ENCODE results near the gene CDS2.

CDS2 gene

DNA sequence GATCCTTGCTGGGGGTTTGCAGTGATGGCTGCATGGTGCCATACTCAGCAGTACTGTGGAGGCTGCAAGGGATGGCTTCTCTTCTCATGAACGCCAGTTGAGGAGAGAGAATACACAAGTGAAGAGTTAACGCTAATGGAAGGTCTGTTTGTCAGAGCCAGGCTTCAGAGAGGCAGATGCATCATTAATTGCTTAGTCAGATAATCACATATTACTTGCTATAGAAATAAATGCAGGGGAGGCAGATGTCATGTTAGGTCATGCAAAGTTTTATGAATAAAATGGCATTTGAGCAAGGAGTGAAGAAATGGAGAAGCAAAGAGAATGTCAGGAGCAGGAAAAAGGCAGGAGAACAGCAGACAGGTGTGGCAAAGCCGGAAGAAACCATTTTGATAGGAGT lies 51.2 kb downstream of the CDS2 start:
- no peak overlapping the region for H3K9ac ChIP-seq (ENCODE audit: low read length)
- H3K27me3 ChIP-seq (ENCODE audit: control insufficient read depth, insufficient read depth, low read length): no peaks in the 10 kb centered on the region
- no peak overlapping the region for H3K27ac ChIP-seq (ENCODE audit: low read depth, low read length)
- H3K4me3 ChIP-seq (ENCODE audit: low read length): no peak overlapping the region
- no peaks in the 10 kb centered on the region for H3K4me1 ChIP-seq (ENCODE audit: control insufficient read depth, insufficient read depth, low read length)
- peaks cover 13% of the 10 kb centered on the region for H3K36me3 ChIP-seq (ENCODE audit: control insufficient read depth, insufficient read depth, low read length)

DNA sequence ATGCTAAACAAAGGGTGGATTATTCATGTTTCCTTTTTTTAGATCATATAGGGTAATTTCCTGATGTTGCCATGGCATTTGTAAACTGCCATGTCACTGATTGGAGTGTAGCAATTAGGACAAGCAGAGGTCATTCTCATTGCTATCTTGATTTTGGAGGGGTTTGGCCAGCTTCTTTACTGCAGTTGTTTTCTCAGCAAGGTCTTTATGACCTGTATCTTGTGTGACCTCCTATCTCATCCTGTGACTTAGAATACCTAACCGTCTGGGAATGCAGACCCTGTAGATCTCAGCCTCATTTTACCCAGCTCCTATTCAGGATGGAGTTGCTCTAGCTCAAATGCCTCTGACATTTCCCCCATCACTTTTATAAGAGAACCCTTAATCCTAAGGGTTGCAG lies 53.6 kb downstream of the CDS2 start:
- peaks cover 8% of the 10 kb centered on the region for H3K36me3 ChIP-seq (ENCODE audit: control insufficient read depth, insufficient read depth, low read length)

DNA sequence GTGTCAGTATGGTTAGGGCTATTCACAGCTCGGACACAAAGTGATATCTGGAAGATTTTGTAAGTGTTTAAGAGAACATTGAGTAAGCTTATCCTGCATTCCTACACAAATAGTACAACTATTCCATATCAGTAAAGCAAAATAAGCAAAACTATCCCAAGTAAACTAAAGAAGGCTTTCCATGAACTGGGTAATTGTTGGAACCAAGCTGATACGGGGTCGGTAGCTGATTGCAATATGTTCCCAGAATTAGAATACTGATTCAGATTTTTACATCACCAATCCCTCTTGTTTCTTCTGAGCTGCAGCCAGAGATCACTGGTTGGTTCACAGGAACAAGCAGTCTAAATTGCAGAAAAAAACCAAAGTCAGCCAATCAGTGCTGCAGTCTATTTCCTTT lies 54.1 kb downstream of the CDS2 start:
- no peak overlapping the region for H3K9ac ChIP-seq (ENCODE audit: low read length)
- H3K27me3 ChIP-seq (ENCODE audit: control insufficient read depth, insufficient read depth, low read length): no peaks in the 10 kb centered on the region
- no peak overlapping the region for H3K4me3 ChIP-seq (ENCODE audit: low read length)
- no peaks in the 10 kb centered on the region for H3K4me1 ChIP-seq (ENCODE audit: control insufficient read depth, insufficient read depth, low read length)
- H3K36me3 ChIP-seq (ENCODE audit: control insufficient read depth, insufficient read depth, low read length): peaks cover 13% of the 10 kb centered on the region
- no peak overlapping the region for H3K27ac ChIP-seq (ENCODE audit: low read depth, low read length)

More for the DNA sequence above, 53.6 kb downstream of the CDS2 start:
- Histone ChIP-seq H3K4me3 (ENCODE audit: low read length) (no peak overlapping the region), H3K9ac (ENCODE audit: low read length) (no peak overlapping the region), H3K27me3 (ENCODE audit: control insufficient read depth, insufficient read depth, low read length) (no peaks in the 10 kb centered on the region), H3K27ac (ENCODE audit: low read depth, low read length) (no peak overlapping the region), H3K4me1 (ENCODE audit: control insufficient read depth, insufficient read depth, low read length) (no peaks in the 10 kb centered on the region)

DNA sequence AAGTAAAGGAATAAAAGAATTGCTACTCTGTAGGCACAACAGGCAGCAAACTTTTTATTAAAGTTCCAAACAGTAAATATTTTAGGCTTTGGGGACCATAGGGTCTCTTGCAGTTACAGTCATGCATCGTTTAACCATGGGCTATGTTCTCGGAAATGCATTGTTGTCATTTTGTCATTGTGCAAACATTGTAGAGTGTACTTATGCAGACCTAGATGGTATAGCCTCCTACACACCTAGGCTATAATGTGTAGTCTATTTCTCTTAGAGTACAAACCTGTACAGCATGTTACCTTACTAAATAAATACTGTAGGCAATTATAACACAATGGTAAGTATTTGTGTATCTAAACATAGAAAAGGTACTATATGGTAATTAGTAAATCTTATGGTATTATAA lies 54.7 kb downstream of the CDS2 start:
- H3K36me3 ChIP-seq (ENCODE audit: control insufficient read depth, insufficient read depth, low read length): peaks cover 17% of the 10 kb centered on the region
- no peak overlapping the region for H3K4me3 ChIP-seq (ENCODE audit: low read length)
- H3K27ac ChIP-seq (ENCODE audit: low read depth, low read length): no peak overlapping the region
- no peaks in the 10 kb centered on the region for H3K27me3 ChIP-seq (ENCODE audit: control insufficient read depth, insufficient read depth, low read length)
- H3K4me1 ChIP-seq (ENCODE audit: control insufficient read depth, insufficient read depth, low read length): no peaks in the 10 kb centered on the region
- no peak overlapping the region for H3K9ac ChIP-seq (ENCODE audit: low read length)

DNA sequence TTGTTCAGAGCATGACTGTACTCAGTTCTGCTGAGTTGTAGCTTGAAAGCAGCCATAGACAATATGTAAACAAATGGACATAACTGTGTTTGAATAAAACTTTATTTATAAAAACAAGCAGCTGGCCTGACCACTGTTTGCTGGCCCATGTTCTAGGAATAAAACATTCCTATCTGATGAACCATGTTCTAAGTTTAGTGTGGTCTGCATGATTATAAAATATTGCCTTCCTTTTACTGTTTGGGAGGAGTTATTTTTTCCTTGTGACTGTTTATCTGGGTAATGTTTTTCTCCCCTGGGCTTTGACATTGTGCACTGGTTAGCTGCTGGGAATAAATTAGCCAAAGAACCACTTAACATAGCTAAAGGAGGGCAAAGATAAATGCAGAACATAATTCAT lies 55.1 kb downstream of the CDS2 start:
- Histone ChIP-seq H3K9ac (ENCODE audit: low read length) (no peak overlapping the region), H3K27ac (ENCODE audit: low read depth, low read length) (no peak overlapping the region)

DNA sequence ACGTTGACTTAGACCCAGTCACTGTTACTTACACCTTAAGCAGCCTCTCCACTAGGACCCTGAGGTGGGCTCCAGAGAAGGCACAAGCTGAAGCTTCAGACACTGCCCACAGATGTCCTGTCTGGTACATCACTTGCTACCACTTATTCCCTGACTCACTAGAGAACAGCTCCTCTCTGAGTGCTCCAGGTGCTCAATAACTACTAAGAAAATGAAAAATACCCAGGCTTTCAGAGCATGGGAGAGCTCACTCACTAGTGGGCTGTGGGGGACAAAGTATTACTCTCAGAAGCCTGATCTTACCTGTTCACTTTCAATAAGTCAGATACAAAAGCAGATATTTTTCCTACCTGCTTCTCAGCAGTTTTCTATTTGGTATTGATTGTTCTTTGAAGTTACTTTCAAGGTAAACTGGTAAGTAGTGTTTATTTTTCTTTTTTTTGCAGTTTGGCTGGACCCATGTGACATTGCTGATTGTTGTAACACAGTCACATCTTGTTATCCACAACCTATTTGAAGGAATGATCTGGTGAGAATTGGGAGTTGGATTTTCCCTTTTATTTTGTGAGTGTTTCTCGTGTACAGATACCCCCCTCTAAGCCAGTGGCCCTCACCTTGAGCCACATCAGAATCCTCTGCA lies 55.9 kb downstream of the CDS2 start:
- H3K27me3 ChIP-seq (ENCODE audit: control insufficient read depth, insufficient read depth, low read length): no peaks in the 10 kb centered on the region
- no peak overlapping the region for H3K27ac ChIP-seq (ENCODE audit: low read depth, low read length)
- peaks cover 23% of the 10 kb centered on the region for H3K36me3 ChIP-seq (ENCODE audit: control insufficient read depth, insufficient read depth, low read length)
- no peak overlapping the region for H3K4me3 ChIP-seq (ENCODE audit: low read length)
- no peak overlapping the region for H3K9ac ChIP-seq (ENCODE audit: low read length)
- no peaks in the 10 kb centered on the region for H3K4me1 ChIP-seq (ENCODE audit: control insufficient read depth, insufficient read depth, low read length)

More for the DNA sequence above, 55.1 kb downstream of the CDS2 start:
- H3K4me3 ChIP-seq (ENCODE audit: low read length): no peak overlapping the region
- peaks cover 22% of the 10 kb centered on the region for H3K36me3 ChIP-seq (ENCODE audit: control insufficient read depth, insufficient read depth, low read length)
- H3K4me1 ChIP-seq (ENCODE audit: control insufficient read depth, insufficient read depth, low read length): no peaks in the 10 kb centered on the region
- no peaks in the 10 kb centered on the region for H3K27me3 ChIP-seq (ENCODE audit: control insufficient read depth, insufficient read depth, low read length)

DNA sequence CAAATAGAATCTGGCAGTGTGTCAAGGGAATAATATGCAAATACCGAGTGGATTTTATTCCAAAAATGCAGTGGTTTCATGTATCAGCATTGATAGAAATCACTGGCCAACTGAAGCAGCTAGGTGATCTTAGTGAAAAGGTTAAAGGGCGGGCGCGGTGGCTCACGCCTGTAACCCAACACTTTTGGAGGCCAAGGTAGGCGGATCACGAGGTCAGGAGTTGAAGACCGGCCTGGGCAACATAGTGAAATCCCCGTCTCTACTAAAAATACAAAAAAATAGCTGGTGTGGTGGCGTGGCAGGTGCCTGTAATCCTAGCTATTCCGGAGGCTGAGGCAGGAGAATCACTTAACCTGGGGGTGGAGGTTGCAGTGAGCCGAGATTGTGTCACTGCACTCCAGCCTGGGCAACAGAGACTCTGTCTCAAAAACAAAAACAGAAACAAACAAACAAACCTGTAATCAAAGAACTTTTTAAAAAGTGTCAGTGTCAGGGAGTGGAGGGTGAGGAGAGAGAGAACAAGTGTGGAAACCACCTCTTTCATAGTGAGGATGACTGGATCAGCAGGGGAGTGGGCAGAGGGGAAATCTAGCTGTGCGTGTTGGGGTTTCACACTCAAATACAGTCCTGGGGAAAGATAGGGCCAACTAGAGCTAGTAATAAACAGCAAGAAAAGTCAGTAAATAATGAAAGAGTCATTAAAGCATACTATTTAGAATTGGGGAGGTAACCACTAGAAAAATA lies 57.1 kb downstream of the CDS2 start:
- Histone ChIP-seq H3K4me3 (ENCODE audit: low read length) (no peak overlapping the region), H3K27me3 (ENCODE audit: control insufficient read depth, insufficient read depth, low read length) (no peaks in the 10 kb centered on the region), H3K27ac (ENCODE audit: low read depth, low read length) (no peak overlapping the region), H3K9ac (ENCODE audit: low read length) (no peak overlapping the region), H3K4me1 (ENCODE audit: control insufficient read depth, insufficient read depth, low read length) (no peaks in the 10 kb centered on the region), H3K36me3 (ENCODE audit: control insufficient read depth, insufficient read depth, low read length) (peaks cover 24% of the 10 kb centered on the region)

DNA sequence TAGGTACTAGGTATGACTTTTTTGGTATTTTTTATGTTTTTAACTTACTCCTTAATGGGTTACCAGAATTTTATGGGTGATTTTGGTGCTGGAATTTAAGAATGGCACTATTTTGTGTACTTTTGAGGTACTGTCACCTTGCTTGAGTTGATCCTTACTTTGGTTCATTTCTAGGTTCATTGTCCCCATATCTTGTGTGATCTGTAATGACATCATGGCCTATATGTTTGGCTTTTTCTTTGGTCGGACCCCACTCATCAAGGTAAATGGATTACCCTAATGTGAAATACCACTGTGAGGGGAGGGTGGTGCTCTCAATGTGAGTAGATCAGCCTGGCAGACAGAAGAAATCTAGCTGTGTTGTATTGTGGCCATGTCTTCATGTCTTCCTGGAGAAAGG lies 57.9 kb downstream of the CDS2 start:
- peaks cover 27% of the 10 kb centered on the region for H3K36me3 ChIP-seq (ENCODE audit: control insufficient read depth, insufficient read depth, low read length)
- no peaks in the 10 kb centered on the region for H3K4me1 ChIP-seq (ENCODE audit: control insufficient read depth, insufficient read depth, low read length)

DNA sequence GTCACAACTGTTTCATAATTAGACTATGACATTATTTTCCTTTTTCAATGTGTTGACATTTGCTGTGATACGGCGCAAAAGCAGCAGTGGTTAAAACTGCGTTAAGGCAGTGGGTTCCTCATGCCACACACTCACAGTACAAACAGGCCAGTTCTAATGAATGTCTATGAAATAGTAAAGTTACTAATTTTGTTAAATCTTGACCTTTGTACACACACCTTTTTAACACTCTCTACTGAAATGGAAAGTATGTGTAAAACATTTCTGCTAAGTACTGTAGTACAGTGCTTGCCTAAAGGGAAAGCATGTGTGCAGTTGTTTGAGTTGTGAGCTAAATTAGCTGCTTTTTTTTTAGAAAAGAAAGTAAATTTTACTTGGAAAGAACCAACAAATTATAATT lies 60.3 kb downstream of the CDS2 start:
- no peaks in the 10 kb centered on the region for H3K27me3 ChIP-seq (ENCODE audit: control insufficient read depth, insufficient read depth, low read length)
- H3K9ac ChIP-seq (ENCODE audit: low read length): no peak overlapping the region
- H3K36me3 ChIP-seq (ENCODE audit: control insufficient read depth, insufficient read depth, low read length): peaks cover 34% of the 10 kb centered on the region
- H3K4me3 ChIP-seq (ENCODE audit: low read length): no peak overlapping the region
- peaks cover 4% of the 10 kb centered on the region for H3K4me1 ChIP-seq (ENCODE audit: control insufficient read depth, insufficient read depth, low read length)
- no peak overlapping the region for H3K27ac ChIP-seq (ENCODE audit: low read depth, low read length)

More for the DNA sequence above, 57.9 kb downstream of the CDS2 start:
- Histone ChIP-seq H3K4me3 (ENCODE audit: low read length) (no peak overlapping the region), H3K9ac (ENCODE audit: low read length) (no peak overlapping the region), H3K27me3 (ENCODE audit: control insufficient read depth, insufficient read depth, low read length) (no peaks in the 10 kb centered on the region), H3K27ac (ENCODE audit: low read depth, low read length) (no peak overlapping the region)

DNA sequence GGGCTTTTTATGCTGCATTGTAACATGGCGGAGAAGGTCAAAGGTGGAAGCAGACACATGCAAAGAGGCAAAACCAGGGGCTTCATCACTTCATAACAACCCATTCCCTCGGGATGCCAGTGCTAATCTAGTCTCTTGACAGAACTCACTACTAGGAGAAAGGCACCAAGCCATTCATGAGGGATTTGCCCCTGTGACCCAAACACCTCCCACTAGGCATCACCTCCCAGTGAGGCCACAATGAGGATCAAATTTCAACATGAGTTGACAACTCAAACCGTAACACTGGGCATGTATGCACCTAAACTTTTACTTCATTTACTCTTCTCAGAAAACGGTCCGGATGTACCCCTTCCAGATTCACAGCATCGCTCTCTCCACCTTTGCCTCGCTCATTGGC lies 61.9 kb downstream of the CDS2 start:
- Histone ChIP-seq H3K4me1 (ENCODE audit: control insufficient read depth, insufficient read depth, low read length) (peaks cover 4% of the 10 kb centered on the region), H3K4me3 (ENCODE audit: low read length) (no peak overlapping the region), H3K27me3 (ENCODE audit: control insufficient read depth, insufficient read depth, low read length) (no peaks in the 10 kb centered on the region), H3K36me3 (ENCODE audit: control insufficient read depth, insufficient read depth, low read length) (peaks cover 29% of the 10 kb centered on the region), H3K27ac (ENCODE audit: low read depth, low read length) (no peak overlapping the region), H3K9ac (ENCODE audit: low read length) (no peak overlapping the region)

DNA sequence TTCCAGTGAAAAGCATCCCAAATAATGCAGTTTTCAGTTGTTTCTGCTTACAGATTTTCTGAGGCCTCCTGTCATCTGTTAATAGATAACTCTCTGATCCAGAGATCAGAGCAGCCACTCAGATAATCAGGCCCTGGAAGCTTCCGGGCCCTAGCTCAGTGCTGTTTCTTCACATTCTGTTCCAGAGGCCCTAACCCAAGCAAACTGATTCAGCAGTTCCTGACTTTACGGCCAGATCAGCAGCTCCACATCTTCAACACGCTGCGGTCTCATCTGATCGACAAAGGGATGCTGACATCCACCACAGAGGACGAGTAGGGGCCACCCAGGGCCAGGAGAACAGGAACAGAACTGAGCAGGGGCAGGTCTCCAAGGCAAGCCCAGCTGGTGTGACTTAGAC lies 63.1 kb downstream of the CDS2 start:
- Histone ChIP-seq H3K9ac (ENCODE audit: low read length) (no peak overlapping the region), H3K36me3 (ENCODE audit: control insufficient read depth, insufficient read depth, low read length) (peaks cover 29% of the 10 kb centered on the region), H3K4me3 (ENCODE audit: low read length) (no peak overlapping the region), H3K27ac (ENCODE audit: low read depth, low read length) (no peak overlapping the region), H3K27me3 (ENCODE audit: control insufficient read depth, insufficient read depth, low read length) (no peaks in the 10 kb centered on the region), H3K4me1 (ENCODE audit: control insufficient read depth, insufficient read depth, low read length) (peaks cover 4% of the 10 kb centered on the region)

DNA sequence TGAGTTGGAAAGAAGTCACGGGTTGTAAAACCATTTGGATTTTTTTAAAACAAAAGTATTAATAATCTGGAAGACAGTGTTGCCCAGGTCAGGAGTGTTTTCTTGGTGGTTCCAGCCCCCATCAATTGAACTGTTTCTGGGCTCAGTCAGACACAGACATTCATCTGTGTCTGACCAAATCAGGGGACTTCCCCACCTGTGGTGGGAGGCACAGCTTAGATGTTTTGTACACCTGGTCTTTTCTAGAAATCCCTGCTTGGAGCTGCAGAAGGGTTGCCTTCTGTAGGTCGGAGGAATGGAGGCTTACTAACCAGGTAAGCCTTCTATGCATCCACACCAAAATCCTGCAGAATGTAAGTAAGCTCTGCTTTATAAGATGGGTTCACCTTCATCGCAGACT lies 63.6 kb downstream of the CDS2 start:
- peaks cover 29% of the 10 kb centered on the region for H3K36me3 ChIP-seq (ENCODE audit: control insufficient read depth, insufficient read depth, low read length)
- H3K9ac ChIP-seq (ENCODE audit: low read length): no peak overlapping the region
- no peak overlapping the region for H3K27ac ChIP-seq (ENCODE audit: low read depth, low read length)

More for the DNA sequence above, 63.6 kb downstream of the CDS2 start:
- Histone ChIP-seq H3K27me3 (ENCODE audit: control insufficient read depth, insufficient read depth, low read length) (no peaks in the 10 kb centered on the region), H3K4me1 (ENCODE audit: control insufficient read depth, insufficient read depth, low read length) (peaks cover 4% of the 10 kb centered on the region), H3K4me3 (ENCODE audit: low read length) (no peak overlapping the region)
